Neuronal stem cell (in vitro differentiated cells): ENCODE measurements around the gene IQCE.
A peak's percentile ranks its signal among the peaks of the same experiment; 100 is the strongest.

Experiments used
- DNase-seq: peaks from one replicate; pipeline ENCODE4 v3.0.0-alpha.2; 2013; ENCODE audit warnings: low spot score
- H2AFZ ChIP-seq: one replicate; pipeline ENCODE4 v1.6.1; 2013; ENCODE audit warnings: mild to moderate bottlenecking, low read length, inconsistent platforms
- H2AK5ac ChIP-seq: 2 replicates; pipeline ENCODE4 v1.6.1; 2013; ENCODE audit warnings: low read depth, mild to moderate bottlenecking, inconsistent platforms, low read length, moderate library complexity, mixed read lengths
- H2BK120ac ChIP-seq: 2 replicates; pipeline ENCODE4 v1.6.1; 2013; ENCODE audit warnings: low read depth, mild to moderate bottlenecking, inconsistent platforms, low read length, moderate library complexity, mixed read lengths
- H2BK12ac ChIP-seq: one replicate; pipeline ENCODE4 v1.6.1; 2013; ENCODE audit warnings: low read length, inconsistent platforms
- H2BK15ac ChIP-seq: 2 replicates; pipeline ENCODE4 v1.6.1; 2013; ENCODE audit warnings: mild to moderate bottlenecking, low read length, inconsistent platforms, mixed read lengths
- H2BK5ac ChIP-seq: one replicate; pipeline ENCODE4 v1.6.1; 2013; ENCODE audit warnings: inconsistent platforms, mild to moderate bottlenecking, low read length, moderate library complexity
- H3K14ac ChIP-seq: one replicate; pipeline ENCODE4 v1.6.1; 2013; ENCODE audit warnings: low read length, inconsistent platforms
- H3K18ac ChIP-seq: 2 replicates; pipeline ENCODE4 v1.6.1; 2013; ENCODE audit warnings: low read length, inconsistent platforms
- H3K23ac ChIP-seq: 2 replicates; pipeline ENCODE4 v1.6.1; 2013; ENCODE audit warnings: low read depth, mild to moderate bottlenecking, mixed read lengths, low read length, inconsistent platforms; ENCODE audit not compliant: poor library complexity
- H3K27ac ChIP-seq: replicated peaks from 3 replicates; pipeline ENCODE4 v1.5.1; 2013; ENCODE audit warnings: low read length, inconsistent platforms
- H3K27me3 ChIP-seq, 3 experiments: 2 replicates each; pipeline ENCODE4 v1.6.1; 2013; ENCODE audit warnings: low read length in 3 of 3, mild to moderate bottlenecking in 2 of 3, inconsistent platforms in 1 of 3, low read depth in 1 of 3, mixed read lengths in 1 of 3, moderate library complexity in 1 of 3; ENCODE audit not compliant: control insufficient read depth in 3 of 3, insufficient read depth in 3 of 3
- H3K36me3 ChIP-seq, 2 donors: replicated peaks in 1 of 2; 2 replicates each; pipeline ENCODE4 v1.6.1; 2013; ENCODE audit warnings: low read length in 2 of 2; ENCODE audit not compliant: control insufficient read depth in 2 of 2, insufficient read depth in 2 of 2
- H3K4ac ChIP-seq: 2 replicates; pipeline ENCODE4 v1.6.1; 2013; ENCODE audit warnings: inconsistent platforms, mild to moderate bottlenecking, low read length, moderate library complexity
- H3K4me1 ChIP-seq, 2 donors: 1 replicate in 1 of 2; 2 replicates in 1 of 2; pipeline ENCODE4 v1.6.1; 2013; ENCODE audit warnings: low read length in 2 of 2, low read depth in 1 of 2; ENCODE audit not compliant: control insufficient read depth in 2 of 2, insufficient read depth in 1 of 2
- H3K4me2 ChIP-seq: one replicate; pipeline ENCODE4 v1.6.1; 2013; ENCODE audit warnings: mild to moderate bottlenecking, low read length, inconsistent platforms; ENCODE audit not compliant: insufficient read depth, poor library complexity, severe bottlenecking
- H3K4me3 ChIP-seq, 2 donors: 2 replicates each; pipeline ENCODE4 v1.5.1; 2013; ENCODE audit warnings: low read length in 2 of 2, mild to moderate bottlenecking in 2 of 2, inconsistent platforms in 1 of 2, moderate library complexity in 1 of 2
- H3K79me1 ChIP-seq: one replicate; pipeline ENCODE4 v1.6.1; 2013; ENCODE audit warnings: low read depth, mild to moderate bottlenecking, inconsistent platforms, low read length, moderate library complexity
- H3K9ac ChIP-seq: one replicate; pipeline ENCODE4 v1.6.1; 2013; ENCODE audit warnings: mild to moderate bottlenecking, low read depth, low read length, inconsistent platforms; ENCODE audit not compliant: poor library complexity
- H3K9me3 ChIP-seq, 2 donors: replicated peaks in 1 of 2; 2 replicates each; pipeline versions ENCODE3 to v1.6.1; 2013; ENCODE audit warnings: low read length in 2 of 2, mild to moderate bottlenecking in 2 of 2, inconsistent platforms in 1 of 2, low read depth in 1 of 2, mixed read lengths in 1 of 2, moderate library complexity in 1 of 2; ENCODE audit not compliant: control insufficient read depth in 2 of 2, insufficient read depth in 1 of 2
- H4K8ac ChIP-seq: one replicate; pipeline ENCODE4 v1.6.1; 2013; ENCODE audit warnings: low read depth, mild to moderate bottlenecking, inconsistent platforms, low read length, moderate library complexity
- H4K91ac ChIP-seq: one replicate; pipeline ENCODE4 v1.6.1; 2013; ENCODE audit warnings: low read length, low read depth, mild to moderate bottlenecking, inconsistent platforms; ENCODE audit not compliant: poor library complexity
- WGBS, 2 donors: extraction: QIAGEN DNeasy Blood & Tissue Kit; methylation state at CpG; one replicate each; pipeline ENCODE4 v1.1.7; 2013; ENCODE audit warnings: missing lambda C conversion rate in 2 of 2, mixed read lengths in 1 of 2; ENCODE audit not compliant: insufficient read length in 2 of 2, insufficient replicate concordance in 1 of 2; ENCODE audit errors: extremely low coverage in 2 of 2; 5-methylcytosine and 5-hydroxymethylcytosine counted together

Gene IQCE

DNA sequence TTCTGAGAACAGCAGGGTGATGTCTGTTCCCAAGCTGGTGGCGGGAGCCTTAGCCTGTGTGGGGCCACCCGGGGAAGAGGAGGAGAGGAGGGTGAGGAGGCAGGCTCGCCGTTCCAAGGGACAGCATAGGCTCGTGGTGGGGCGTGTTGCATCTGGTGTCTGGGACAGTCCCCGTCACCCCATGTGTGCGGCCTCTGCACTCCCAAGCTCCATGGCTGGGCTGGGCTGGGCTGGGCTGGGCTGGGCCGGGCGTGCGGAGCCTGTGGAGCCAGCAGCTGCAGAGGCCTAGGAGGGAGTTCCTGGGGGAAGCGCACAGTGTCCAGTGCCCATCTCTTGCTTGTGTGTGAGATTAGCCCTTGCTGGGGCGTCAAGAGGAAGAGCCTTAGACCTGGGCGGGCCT is 52.1 kb downstream of the IQCE start:
- Histone ChIP-seq H3K9ac (no peak overlapping the region), H2BK15ac (peak overlapping the region; percentile 78), H4K8ac (no peak overlapping the region), H2BK5ac (peak overlapping the region; percentile 58), H3K14ac (no peak overlapping the region), H3K18ac (peak overlapping the region; percentile 92), H3K4ac (no peak overlapping the region), H3K9me3 (no peaks in the 10 kb centered on the region), H4K91ac (no peak overlapping the region), H3K79me1 (no peaks in the 10 kb centered on the region), H3K4me1 (peaks cover 16 to 23% of the 10 kb centered on the region in 2 donors), H3K4me3 (no peak overlapping the region), H3K36me3 (no peaks in the 10 kb centered on the region), H2BK12ac (no peak overlapping the region), H2BK120ac (peak overlapping the region; percentile 88), H3K27me3 (no peaks in the 10 kb centered on the region), H2AFZ (no peak overlapping the region), H3K23ac (no peak overlapping the region), H3K27ac (no peak overlapping the region), H3K4me2 (no peak overlapping the region), H2AK5ac (peak overlapping the region; percentile 79)
- DNase-seq: no peak
- no CpG with 5 or more reads among the region's 14 CpGs for WGBS, 2 donors

- no peak overlapping the region for H4K91ac ChIP-seq
- H2BK120ac ChIP-seq: no peak overlapping the region
- no peak overlapping the region for H3K9ac ChIP-seq
- no peaks in the 10 kb centered on the region for H3K27me3 ChIP-seq
- H2AK5ac ChIP-seq: peak overlapping the region; percentile 79
- H2AFZ ChIP-seq: no peak overlapping the region
- H2BK12ac ChIP-seq: no peak overlapping the region
- no peak for DNase-seq
- no peak overlapping the region for H3K4me2 ChIP-seq
- H3K18ac ChIP-seq: peak overlapping the region; percentile 92
- no peak overlapping the region for H3K14ac ChIP-seq
- H4K8ac ChIP-seq: peak overlapping the region; percentile 25
- H3K4me1 ChIP-seq: peaks cover 16 to 25% of the 10 kb centered on the region in 2 donors
- peak overlapping the region; percentile 29 for H3K4ac ChIP-seq
- H3K36me3 ChIP-seq: no peaks in the 10 kb centered on the region
- H3K9me3 ChIP-seq: no peaks in the 10 kb centered on the region
- WGBS, 2 donors: no CpG with 5 or more reads among the region's 11 CpGs
- H2BK5ac ChIP-seq: peak overlapping the region; percentile 58
- no peaks in the 10 kb centered on the region for H3K79me1 ChIP-seq
- H3K4me3 ChIP-seq: no peak overlapping the region
- H2BK15ac ChIP-seq: peak overlapping the region; percentile 56
- no peak overlapping the region for H3K23ac ChIP-seq
- no peak overlapping the region for H3K27ac ChIP-seq
Measured at GRCh38 chr7:2611401-2611800, 52.6 kb downstream of the IQCE start.

DNA sequence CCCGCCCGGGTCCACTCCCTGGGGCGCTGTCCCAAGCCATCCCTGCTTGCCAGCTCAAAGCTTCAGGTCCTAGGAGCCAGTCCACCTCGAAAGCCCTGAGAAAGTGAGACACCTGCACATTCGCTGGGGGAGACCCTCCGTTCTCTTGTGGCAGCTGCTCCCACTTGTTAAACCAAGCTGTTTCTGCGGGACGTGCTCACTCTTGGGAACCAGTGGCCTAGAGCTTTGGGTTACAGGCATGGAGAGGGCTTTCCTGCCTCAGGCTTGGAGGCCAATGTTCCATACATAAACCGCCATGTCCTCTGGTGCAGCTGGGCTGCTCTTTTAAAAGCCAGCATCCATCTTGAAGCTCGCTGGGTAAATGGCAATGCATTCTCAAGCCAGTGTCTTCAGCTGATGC is 53.1 kb downstream of the IQCE start:
- H3K9me3 ChIP-seq: no peaks in the 10 kb centered on the region

GRCh38 chr7:2612445-2613097 is 53.8 kb downstream of the IQCE start:
- no CpG with 5 or more reads among the region's 15 CpGs for WGBS, 2 donors
- Histone ChIP-seq H3K23ac (no peak overlapping the region), H4K8ac (no peak overlapping the region), H3K4me2 (no peak overlapping the region), H3K79me1 (no peaks in the 10 kb centered on the region), H2AFZ (no peak overlapping the region), H2BK15ac (peak overlapping the region; percentile 4), H3K14ac (peak overlapping the region; percentile 57), H3K4ac (peak overlapping the region; percentile 70), H3K27me3 (no peaks in the 10 kb centered on the region), H2AK5ac (peak overlapping the region; percentile 88), H3K36me3 (no peaks in the 10 kb centered on the region), H3K27ac (no peak overlapping the region), H3K4me3 (no peak overlapping the region), H2BK12ac (no peak overlapping the region), H3K18ac (peak overlapping the region; percentile 84), H4K91ac (no peak overlapping the region), H3K9ac (peak overlapping the region; percentile 65), H3K4me1 (peaks cover 26 to 27% of the 10 kb centered on the region in 2 donors), H3K9me3 (no peaks in the 10 kb centered on the region), H2BK5ac (no peak overlapping the region), H2BK120ac (no peak overlapping the region)
- no peak for DNase-seq

More for the DNA sequence above, 53.1 kb downstream of the IQCE start:
- H3K79me1 ChIP-seq: no peaks in the 10 kb centered on the region
- H2BK120ac ChIP-seq: no peak overlapping the region
- no peak overlapping the region for H3K27ac ChIP-seq
- H4K8ac ChIP-seq: no peak overlapping the region
- no peaks in the 10 kb centered on the region for H3K27me3 ChIP-seq
- H3K4me3 ChIP-seq: no peak overlapping the region
- no peak overlapping the region for H4K91ac ChIP-seq
- peak overlapping the region; percentile 65 for H3K9ac ChIP-seq
- peaks cover 21 to 30% of the 10 kb centered on the region in 2 donors for H3K4me1 ChIP-seq
- peak overlapping the region; percentile 84 for H3K18ac ChIP-seq
- no peak for DNase-seq
- H3K14ac ChIP-seq: no peak overlapping the region
- no CpG with 5 or more reads among the region's 10 CpGs for WGBS, 2 donors
- H3K23ac ChIP-seq: no peak overlapping the region
- peak overlapping the region; percentile 79 for H2AK5ac ChIP-seq
- H3K4ac ChIP-seq: no peak overlapping the region
- no peak overlapping the region for H2BK12ac ChIP-seq
- H2AFZ ChIP-seq: no peak overlapping the region
- H3K4me2 ChIP-seq: no peak overlapping the region
- H3K36me3 ChIP-seq: no peaks in the 10 kb centered on the region
- no peak overlapping the region for H2BK5ac ChIP-seq
- peak overlapping the region; percentile 56 for H2BK15ac ChIP-seq
